ENCODE results near the gene ALOXE3. TPM values are rescaled to one million over a fixed set of nuclear protein-coding genes. Genes with fewer than 3 reads are reported as not detected.

Gene ALOXE3
- total and polyA plus RNA-seq, 4 donors = not detected

DNA sequence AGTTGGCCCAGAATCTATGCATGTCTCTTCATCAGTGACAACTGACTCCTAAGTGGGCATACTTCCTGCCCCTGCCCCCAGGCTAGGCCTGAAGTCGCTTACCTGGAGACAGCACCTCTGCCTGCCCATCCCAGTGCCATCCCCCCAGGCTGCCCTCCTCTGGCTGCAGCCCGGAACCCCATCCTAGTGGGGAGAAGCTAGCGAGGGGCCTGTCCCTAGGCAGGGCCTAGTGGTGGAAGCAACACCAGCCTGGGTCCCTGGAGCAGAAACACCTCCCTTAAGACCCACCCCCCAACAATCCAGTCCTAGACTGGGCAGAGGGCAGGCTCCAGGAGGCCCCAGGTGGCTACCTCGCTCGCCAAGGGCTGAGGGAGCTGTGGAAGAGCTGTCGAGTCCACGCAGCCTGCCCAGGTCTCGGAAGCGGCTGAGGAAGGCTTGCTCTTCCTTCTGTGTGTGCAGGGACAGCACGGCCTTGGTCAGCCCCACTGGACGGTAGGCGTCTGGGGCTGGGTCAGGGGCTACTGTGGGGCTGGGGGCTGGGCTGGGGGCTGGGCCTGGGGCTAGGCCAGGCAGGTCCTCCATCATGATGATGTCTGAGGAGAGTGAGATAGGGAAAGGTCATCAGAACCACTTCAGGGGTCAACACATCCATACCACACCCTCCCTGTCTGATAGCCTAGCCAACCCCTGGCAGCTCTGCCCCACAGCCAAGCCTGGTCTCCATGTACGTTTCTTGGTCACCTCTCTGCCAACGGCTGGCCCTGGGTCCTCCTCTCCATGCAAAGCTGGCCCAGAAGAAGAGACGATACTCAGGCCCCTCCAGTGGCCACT, 26.3 kb upstream of the ALOXE3 start:
- no peak overlapping the region for H3K27ac ChIP-seq (ENCODE audit: low read depth in 1 of 2, low read length in 2 of 2)
- peaks cover 51 to 90% (median 84%) of the 10 kb centered on the region in 4 donors for H3K36me3 ChIP-seq (ENCODE audit: control insufficient read depth in 4 of 4, insufficient read depth in 3 of 4, low read depth in 1 of 4, low read length in 3 of 4)
- WGBS = 92% methylated on average over 15 of the region's 15 CpGs
- no peak for DNase-seq (ENCODE audit: low spot score)
- TF ChIP-seq ZBTB33 (IDR thresholded peaks at IDR 0.05) (no peak), HNF4A (conservative IDR thresholded peaks at IDR 0.05) (no peak), SP1 (IDR thresholded peaks at IDR 0.05) (no peak), TAF1 (conservative IDR thresholded peaks at IDR 0.05) (no peak), JUND (IDR thresholded peaks at IDR 0.05) (no peak), YY1 (IDR thresholded peaks at IDR 0.05) (no peak), FOXA1 (IDR thresholded peaks at IDR 0.05) (no peak), EGR1 (IDR thresholded peaks at IDR 0.05; ENCODE audit: low read depth in 2 of 2) (no peak), NR2F2 (IDR thresholded peaks at IDR 0.05) (no peak), FOXA2 (IDR thresholded peaks at IDR 0.05) (no peak), MAX (IDR thresholded peaks at IDR 0.05) (no peak), HNF4G (IDR thresholded peaks at IDR 0.05) (no peak), GABPA (IDR thresholded peaks at IDR 0.05 in 1 of 2, conservative IDR thresholded peaks at IDR 0.05 in 1 of 2) (no peak), RAD21 (IDR thresholded peaks at IDR 0.05) (no peak), RXRA (IDR thresholded peaks at IDR 0.05) (no peak)
- TF ChIP-seq, protein P1, sequence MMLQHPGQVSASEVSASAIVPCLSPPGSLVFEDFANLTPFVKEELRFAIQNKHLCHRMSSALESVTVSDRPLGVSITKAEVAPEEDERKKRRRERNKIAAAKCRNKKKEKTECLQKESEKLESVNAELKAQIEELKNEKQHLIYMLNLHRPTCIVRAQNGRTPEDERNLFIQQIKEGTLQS (IDR thresholded peaks at IDR 0.05) = no peak
- TF ChIP-seq, protein P2, sequence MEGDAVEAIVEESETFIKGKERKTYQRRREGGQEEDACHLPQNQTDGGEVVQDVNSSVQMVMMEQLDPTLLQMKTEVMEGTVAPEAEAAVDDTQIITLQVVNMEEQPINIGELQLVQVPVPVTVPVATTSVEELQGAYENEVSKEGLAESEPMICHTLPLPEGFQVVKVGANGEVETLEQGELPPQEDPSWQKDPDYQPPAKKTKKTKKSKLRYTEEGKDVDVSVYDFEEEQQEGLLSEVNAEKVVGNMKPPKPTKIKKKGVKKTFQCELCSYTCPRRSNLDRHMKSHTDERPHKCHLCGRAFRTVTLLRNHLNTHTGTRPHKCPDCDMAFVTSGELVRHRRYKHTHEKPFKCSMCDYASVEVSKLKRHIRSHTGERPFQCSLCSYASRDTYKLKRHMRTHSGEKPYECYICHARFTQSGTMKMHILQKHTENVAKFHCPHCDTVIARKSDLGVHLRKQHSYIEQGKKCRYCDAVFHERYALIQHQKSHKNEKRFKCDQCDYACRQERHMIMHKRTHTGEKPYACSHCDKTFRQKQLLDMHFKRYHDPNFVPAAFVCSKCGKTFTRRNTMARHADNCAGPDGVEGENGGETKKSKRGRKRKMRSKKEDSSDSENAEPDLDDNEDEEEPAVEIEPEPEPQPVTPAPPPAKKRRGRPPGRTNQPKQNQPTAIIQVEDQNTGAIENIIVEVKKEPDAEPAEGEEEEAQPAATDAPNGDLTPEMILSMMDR (IDR thresholded peaks at IDR 0.05; ENCODE audit: low read depth, low read length, missing input control) = no peak
- H3K4me3 ChIP-seq (ENCODE audit: low read depth in 1 of 3, low read length in 3 of 3) = no peak overlapping the region
- H3K9ac ChIP-seq (ENCODE audit: low read depth in 1 of 2, low read length in 2 of 2) = no peak overlapping the region
- no peaks in the 10 kb centered on the region for H3K9me3 ChIP-seq (ENCODE audit: control insufficient read depth in 4 of 4, low read length in 3 of 4)
- H3K27me3 ChIP-seq (ENCODE audit: control insufficient read depth in 4 of 4, insufficient read depth in 4 of 4, low read length in 3 of 4) = no peaks in the 10 kb centered on the region
- no peaks in the 10 kb centered on the region for H3K4me1 ChIP-seq (ENCODE audit: control insufficient read depth in 4 of 4, insufficient read depth in 4 of 4, low read length in 3 of 4)

GRCh38 chr17:8143581-8144400, 25.5 kb upstream of the ALOXE3 start:
- WGBS = 94% methylated on average over 22 of the region's 22 CpGs
- peaks cover 0 to 1% (median 0%) of the 10 kb centered on the region in 4 donors for H3K4me1 ChIP-seq (ENCODE audit: control insufficient read depth in 4 of 4, insufficient read depth in 4 of 4, low read length in 3 of 4)
- no peaks in the 10 kb centered on the region for H3K9me3 ChIP-seq (ENCODE audit: control insufficient read depth in 4 of 4, low read length in 3 of 4)
- H3K9ac ChIP-seq (ENCODE audit: low read depth in 1 of 2, low read length in 2 of 2) = no peak overlapping the region
- no peak overlapping the region for H3K27ac ChIP-seq (ENCODE audit: low read depth in 1 of 2, low read length in 2 of 2)
- DNase-seq (ENCODE audit: low spot score) = no peak
- H3K27me3 ChIP-seq (ENCODE audit: control insufficient read depth in 4 of 4, insufficient read depth in 4 of 4, low read length in 3 of 4) = no peaks in the 10 kb centered on the region
- no peak overlapping the region for H3K4me3 ChIP-seq (ENCODE audit: low read depth in 1 of 3, low read length in 3 of 3)
- H3K36me3 ChIP-seq (ENCODE audit: control insufficient read depth in 4 of 4, insufficient read depth in 3 of 4, low read depth in 1 of 4, low read length in 3 of 4) = peaks cover 44 to 83% (median 82%) of the 10 kb centered on the region in 4 donors
- TF ChIP-seq, protein P2 (IDR thresholded peaks at IDR 0.05; ENCODE audit: low read depth, low read length, missing input control) = no peak
- TF ChIP-seq NR2F2 (IDR thresholded peaks at IDR 0.05) (no peak), ZBTB33 (IDR thresholded peaks at IDR 0.05) (no peak), GABPA (IDR thresholded peaks at IDR 0.05 in 1 of 2, conservative IDR thresholded peaks at IDR 0.05 in 1 of 2) (no peak), RXRA (IDR thresholded peaks at IDR 0.05) (no peak), HNF4A (conservative IDR thresholded peaks at IDR 0.05) (no peak), YY1 (IDR thresholded peaks at IDR 0.05) (no peak)

Data from liver (tissue), 9 donors.